ENCODE results near the gene LSAMP. TPM values are rescaled to one million over a fixed set of nuclear protein-coding genes. Genes with fewer than 3 reads are reported as not detected.

Gene LSAMP
- total RNA-seq, 1 donor, result 1.3 TPM

GRCh38 chr3:116057400-116058006, 387.8 kb downstream of the LSAMP start:
- no peak for TF ChIP-seq CTCF (IDR thresholded peaks at IDR 0.05; ENCODE audit: insufficient read depth, low read depth, low read length)
- no peak for DNase-seq (ENCODE audit: low read depth)
- no peak overlapping the region for H3K4me3 ChIP-seq (ENCODE audit: low read depth, low read length)

- TF ChIP-seq CTCF (IDR thresholded peaks at IDR 0.05; ENCODE audit: insufficient read depth, low read depth, low read length), result no peak
Measured at GRCh38 chr3:116056280-116056679, 389.0 kb downstream of the LSAMP start.

GRCh38 chr3:116053017-116053416, 392.3 kb downstream of the LSAMP start:
- H3K4me3 ChIP-seq (ENCODE audit: low read depth, low read length), result no peak overlapping the region
- no peak for TF ChIP-seq CTCF (IDR thresholded peaks at IDR 0.05; ENCODE audit: insufficient read depth, low read depth, low read length)
- DNase-seq (ENCODE audit: low read depth), result no peak

More at GRCh38 chr3:116056280-116056679, 389.0 kb downstream of the LSAMP start:
- DNase-seq (ENCODE audit: low read depth), result no peak
- no peak overlapping the region for H3K4me3 ChIP-seq (ENCODE audit: low read depth, low read length)

GRCh38 chr3:116052602-116053001, 392.7 kb downstream of the LSAMP start:
- no peak overlapping the region for H3K4me3 ChIP-seq (ENCODE audit: low read depth, low read length)
- TF ChIP-seq CTCF (IDR thresholded peaks at IDR 0.05; ENCODE audit: insufficient read depth, low read depth, low read length), result no peak
- DNase-seq (ENCODE audit: low read depth), result no peak

GRCh38 chr3:116051586-116051985, 393.7 kb downstream of the LSAMP start:
- DNase-seq (ENCODE audit: low read depth), result no peak
- no peak for TF ChIP-seq CTCF (IDR thresholded peaks at IDR 0.05; ENCODE audit: insufficient read depth, low read depth, low read length)
- H3K4me3 ChIP-seq (ENCODE audit: low read depth, low read length), result no peak overlapping the region

- no peak for TF ChIP-seq CTCF (IDR thresholded peaks at IDR 0.05; ENCODE audit: insufficient read depth, low read depth, low read length)
- DNase-seq (ENCODE audit: low read depth), result no peak
- H3K4me3 ChIP-seq (ENCODE audit: low read depth, low read length), result no peak overlapping the region
Measured at GRCh38 chr3:116051040-116051439, 394.2 kb downstream of the LSAMP start.

Data from fibroblast of villous mesenchyme (primary cell).